NOMO-1 treated with DMSO at 0.1 percent for 48 hours (cell line): ENCODE results near the gene CFAP299.
"Not testable (repeated sequence)": the region's sequence is repeated elsewhere in the genome, so short reads cannot be mapped to it uniquely, and the experiment has no call there.

ENCODE experiments used
- DNase-seq: peaks from one replicate; lab custom pipeline; 2025; ENCODE audit not compliant: unreplicated experiment; lab: John Stamatoyannopoulos, UW

CFAP299 gene

DNA sequence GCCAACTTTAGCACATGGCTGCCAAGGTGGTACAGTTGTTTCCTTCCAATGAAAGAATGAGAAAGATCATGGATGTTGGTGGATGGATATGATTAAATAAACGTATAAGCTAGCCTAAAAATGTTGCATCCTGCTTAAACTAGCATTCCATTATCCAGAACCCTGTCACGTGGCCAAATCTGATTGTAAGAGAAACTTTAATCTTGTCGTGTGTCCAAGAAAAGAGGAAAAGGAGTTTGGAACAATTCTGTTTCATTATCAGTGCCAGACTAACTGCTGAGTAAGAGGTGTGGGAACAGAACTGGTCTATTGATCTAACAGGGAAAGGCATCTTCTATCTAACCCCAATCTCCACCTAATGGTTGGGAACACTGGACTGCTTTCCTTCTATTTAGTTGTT is 369.8 kb downstream of the CFAP299 start:
- DNase-seq = no peak

DNA sequence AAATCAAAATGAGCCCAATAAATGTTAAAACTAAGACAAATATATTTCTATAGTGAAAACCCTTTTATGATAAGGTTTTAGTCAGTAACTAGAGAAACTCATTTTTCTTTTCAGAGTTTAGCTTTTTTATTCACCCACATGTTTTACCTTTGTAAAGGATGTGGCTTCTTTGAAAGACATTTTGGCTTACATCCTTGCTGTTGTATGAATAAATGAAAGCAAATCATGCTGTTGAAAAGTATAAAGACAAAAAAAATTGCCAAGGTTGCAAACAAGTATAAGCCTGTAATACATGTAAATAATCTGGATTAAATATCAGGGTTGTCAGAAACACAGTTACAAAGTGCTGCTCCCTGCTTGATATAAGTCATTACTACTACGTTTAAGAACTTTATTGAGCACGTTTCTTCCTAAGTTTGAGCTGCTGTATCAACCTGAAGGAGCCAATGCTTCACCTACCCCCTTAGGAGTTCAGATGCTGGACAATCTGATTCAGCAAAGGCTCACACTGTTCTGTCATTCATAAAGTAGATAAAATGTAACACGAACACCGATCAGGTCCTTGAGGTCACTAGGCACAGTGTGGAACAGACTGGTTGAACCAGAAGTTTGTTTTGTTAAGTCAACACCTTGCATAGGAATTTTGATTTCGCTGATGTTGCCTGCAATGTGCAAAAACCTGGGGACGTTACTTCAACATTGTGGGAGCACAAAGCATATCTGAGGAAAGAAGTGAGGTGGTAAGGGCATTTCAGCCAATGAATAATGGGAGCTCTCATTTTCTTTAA is 373.7 kb downstream of the CFAP299 start:
- DNase-seq = no peak

DNA sequence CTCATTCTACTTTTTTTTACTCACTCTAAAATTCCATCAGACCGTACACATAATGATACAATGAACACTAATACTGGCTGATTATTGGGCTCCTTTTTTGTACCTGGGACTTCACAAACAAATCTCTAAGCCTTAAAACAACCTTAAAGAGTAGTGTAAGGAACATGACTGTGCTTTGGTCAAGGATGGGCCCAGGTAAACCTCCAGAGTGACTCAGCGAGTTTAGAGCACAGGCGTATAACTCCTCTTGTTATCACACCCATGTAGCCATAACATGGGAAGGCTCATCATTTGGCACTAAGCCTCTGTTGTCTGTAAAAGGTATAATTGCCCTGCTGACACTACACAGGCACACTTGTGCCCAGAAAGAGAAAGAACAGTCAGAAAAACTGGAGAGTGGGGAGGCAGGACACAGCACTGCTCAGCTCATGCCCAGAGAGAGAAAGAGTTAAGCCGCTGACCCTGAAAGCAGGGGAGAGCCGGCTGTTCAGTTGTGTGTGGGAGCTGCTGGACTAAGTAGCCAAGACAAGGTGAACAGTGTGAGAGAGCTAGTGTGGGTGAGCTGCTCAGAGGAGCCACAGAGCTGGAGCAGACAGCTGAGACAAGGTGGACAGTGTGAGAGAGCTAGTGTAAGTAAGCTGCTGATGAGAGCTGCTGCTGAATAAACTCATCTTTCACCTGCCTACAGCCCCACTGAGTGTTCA is 375.4 kb downstream of the CFAP299 start:
- DNase-seq = no peak

DNA sequence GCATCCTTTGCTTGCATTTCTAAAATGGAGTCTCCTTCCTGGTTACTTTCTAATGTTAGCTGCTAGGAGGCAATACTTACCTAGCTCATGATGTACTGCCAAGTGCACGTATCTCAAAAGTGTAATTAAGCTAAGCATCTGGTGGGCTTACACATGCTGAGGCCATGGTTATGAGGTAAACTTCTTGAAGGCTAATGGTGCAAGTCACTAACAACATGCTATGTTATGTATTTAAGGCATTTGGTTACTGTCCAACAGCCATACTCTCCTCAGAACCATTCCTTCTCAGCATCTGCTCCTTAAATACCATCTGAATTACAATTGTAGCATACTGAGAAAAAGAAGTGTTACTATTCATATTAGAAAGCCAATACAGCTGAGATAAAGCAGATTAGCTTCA is 376.4 kb downstream of the CFAP299 start:
- no peak for DNase-seq

DNA sequence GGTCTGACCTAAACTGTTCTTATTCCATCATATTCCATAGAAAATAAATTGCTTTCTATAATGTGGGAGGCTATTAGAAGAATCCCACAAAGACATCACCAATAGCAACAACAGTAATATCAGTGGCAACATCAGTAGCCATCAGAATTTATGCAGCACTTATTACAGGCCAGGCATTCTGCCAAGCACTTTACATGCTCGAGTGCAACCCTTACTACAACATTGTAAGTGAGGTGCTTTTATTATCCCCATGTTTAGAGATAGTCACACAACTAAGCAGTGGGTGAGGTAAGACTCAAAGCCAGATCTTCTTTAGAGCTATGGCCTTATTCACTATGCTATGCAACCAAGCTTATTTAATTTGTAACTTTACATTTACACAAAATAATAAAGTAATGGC is 377.9 kb downstream of the CFAP299 start:
- DNase-seq = no peak

DNA sequence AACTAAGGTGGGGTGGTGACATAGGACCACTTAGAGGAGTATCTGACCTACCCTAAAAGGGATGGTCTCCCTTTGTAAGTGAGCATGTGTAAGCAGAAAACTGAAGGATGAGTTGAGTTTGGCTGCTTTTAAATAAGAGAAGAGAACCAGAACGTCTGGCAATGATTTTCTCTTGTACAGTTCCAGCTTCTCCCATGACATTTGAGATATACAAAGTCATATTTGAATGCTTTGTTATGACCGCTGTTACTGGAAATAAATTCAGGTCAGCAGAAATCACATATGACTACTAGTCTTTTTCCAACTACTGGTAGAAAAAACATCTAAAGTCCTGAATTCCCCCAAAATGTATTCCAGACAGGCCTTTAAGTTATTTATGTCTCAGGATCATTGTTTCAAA is 381.7 kb downstream of the CFAP299 start:
- DNase-seq = no peak

DNA sequence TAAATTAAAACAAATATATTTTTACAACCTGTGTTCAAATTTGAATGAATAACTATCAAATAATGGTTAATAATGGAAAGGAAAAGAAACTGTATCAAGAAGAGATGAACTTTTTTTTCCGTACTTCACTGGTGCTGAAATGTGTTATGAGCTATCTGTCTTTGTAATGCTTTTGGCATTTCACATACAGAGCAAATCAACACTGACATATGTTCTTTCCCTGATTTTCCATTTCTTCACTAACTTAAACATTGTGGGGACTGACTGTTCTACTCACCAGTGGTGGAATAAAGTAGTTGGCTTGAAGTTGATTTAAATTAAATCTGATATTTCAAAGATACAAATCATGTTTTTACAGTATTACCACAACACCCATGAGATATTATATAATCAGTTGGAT is 390.9 kb downstream of the CFAP299 start:
- no peak for DNase-seq

DNA sequence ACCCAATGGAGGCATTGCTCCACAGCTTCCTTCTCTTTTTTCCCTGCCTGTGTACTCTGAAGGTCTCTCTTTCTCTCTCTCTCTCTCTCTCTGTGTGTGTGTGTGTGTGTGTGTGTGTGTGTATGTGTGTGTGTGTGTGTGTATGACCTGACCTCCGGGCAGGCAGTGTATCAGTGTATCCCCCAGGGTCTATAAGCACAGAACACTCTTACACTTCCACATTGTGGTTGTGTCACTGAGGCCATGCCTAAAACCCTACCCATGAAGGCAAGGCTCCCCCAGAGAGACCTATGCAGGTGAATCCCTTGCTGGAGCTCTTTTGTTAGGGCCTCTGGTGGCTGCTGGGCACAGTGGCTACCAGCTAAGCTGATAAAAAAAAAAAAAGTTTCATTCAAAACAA is 394.6 kb downstream of the CFAP299 start:
- DNase-seq = no peak

DNA sequence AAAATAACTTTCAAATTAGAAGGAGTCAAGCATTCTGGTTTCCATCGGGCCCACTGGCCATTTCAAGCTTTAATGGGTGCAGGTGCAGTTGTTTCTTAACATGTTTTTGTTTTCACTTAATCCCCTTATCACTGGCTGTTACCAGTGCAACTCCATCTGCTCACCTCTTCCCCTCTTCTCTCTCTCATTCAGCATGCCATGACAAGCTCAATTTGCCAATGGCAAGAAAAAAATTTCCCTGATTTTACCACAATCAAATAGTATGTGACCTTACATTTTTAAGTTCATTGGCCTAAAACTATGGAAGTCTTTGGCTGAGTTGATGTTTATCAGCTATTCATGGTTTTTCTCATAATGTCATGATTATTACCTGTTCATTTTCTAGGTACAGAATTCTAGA is 395.9 kb downstream of the CFAP299 start:
- no peak for DNase-seq

DNA sequence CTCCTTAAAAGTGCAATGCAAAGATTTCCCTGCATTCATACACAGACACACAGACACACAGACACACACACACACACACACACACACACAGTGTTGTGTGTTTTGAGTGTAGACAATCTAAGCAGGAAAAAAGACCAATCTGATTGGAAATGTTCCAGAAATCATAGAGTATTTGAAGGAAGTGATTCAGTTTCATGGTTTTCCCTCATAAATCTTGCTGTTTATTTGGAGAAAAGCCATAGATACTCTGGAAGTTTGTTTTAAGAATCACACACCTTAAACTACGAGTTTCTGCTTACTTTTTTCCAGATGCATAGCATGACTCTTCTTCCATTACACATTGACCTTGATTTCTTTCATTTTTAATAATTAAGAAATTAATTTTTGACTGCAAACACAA is 396.5 kb downstream of the CFAP299 start:
- DNase-seq = no peak

DNA sequence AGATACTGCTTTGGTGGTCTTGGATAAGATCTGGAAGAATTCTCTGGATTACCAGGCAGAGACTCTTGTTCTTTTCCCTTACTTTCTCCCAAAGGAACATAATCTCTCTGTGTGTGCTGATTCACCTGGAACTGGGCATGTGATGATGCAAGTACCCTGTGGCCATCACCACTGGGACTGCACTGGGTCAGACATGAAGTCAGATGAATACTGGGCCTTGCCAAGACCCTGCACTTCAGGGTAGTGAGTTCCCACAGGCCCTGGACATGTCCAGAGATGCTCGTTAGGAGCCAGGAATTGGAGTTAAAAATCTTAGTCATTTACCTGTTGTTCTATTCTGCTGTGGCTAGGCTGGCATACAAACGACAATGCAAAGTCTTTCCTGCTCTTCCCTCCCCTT is 404.8 kb downstream of the CFAP299 start:
- no peak for DNase-seq

DNA sequence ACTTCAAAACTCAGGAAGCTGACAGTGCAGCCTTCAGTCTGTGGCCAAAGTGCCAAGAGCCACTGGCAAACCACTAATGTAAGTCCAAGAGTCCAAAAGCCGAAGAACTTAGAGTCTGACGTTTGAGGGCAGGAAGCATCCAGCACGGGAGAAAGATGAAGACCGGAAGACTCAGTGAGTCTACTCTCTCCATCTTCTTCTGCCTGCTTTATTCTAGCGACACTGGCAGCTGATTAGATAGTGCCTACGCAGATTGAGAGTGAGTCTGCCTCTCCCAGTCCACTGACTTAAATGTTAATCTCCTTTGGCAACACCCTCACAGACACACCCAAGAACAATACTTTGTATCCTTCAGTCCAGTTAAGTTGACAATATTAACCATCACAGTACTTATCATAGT is 414.0 kb downstream of the CFAP299 start:
- DNase-seq = not testable (repeated sequence)

DNA sequence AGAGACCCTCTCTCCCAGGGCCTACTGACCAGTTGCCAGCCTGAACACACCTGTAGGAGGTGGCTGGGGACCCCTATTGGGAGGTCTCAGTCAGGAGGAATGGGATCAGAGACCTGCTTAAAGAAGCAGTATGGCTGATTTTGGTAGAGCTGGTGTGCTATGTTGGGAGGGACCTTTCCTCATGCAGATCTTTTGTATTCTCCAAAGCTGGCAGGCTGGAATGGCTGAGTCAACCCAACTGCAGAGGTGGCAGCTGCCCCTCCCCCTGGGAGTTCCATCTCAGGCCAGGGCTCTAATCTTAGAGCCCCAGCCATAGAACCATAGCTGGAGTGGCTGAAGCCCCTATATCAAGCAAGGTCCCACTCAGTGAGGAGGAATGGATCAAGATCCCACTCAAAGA is 415.7 kb downstream of the CFAP299 start:
- DNase-seq = no peak

DNA sequence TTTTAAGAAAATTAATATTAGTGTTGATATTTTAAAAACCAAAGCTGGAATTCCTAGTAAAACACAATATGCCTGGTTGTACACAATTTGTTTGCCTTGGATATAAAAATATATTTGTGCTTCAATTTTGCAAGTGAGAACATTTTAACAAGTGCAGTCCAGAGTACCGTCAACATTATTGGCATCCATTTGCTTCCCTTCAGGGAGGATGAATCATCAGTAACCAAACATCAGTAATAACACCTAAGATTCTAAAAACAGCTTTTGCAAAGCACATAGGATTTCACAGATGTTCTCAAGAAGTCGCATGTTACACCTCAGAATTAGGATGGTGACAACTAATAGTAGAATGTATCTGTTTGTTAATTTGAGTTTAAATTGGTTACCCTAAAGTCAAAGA is 432.4 kb downstream of the CFAP299 start:
- no peak for DNase-seq

DNA sequence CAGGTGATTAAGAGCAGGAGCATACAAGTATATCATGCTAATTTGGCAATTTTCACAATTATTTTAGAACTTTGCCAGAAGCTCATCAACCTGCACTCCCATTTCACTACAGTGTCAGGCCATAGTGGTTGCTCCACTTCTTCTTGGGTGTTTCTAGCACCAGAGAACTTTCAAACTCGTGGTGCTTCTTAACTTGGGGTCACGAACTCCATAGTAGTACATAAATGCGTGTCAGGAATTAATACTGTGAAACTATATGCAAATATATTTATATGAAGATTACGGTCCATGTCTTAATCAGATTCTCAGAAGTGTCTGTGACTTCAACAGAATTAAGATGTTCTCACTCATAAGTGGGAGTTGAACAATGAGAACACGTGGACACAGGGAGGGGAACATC is 440.6 kb downstream of the CFAP299 start:
- DNase-seq = no peak

DNA sequence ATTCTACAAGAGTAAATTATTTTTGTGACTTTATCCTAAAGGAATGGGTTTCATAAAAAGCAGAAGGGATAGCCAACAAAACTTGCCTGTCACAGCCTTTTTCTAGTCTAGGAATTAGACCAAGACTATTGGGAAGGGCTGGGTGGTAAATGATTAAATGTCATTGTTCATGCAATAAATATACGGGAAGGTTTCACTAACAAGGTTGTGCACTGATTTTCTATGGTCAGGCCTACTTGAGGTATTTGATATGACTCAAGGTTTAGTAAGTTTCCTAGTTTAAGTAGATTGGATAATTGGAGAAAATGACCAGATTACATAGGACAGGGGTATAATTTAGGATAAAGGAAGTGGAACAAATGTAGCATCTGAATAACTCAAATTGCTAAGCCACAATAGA is 445.9 kb downstream of the CFAP299 start:
- DNase-seq = no peak

DNA sequence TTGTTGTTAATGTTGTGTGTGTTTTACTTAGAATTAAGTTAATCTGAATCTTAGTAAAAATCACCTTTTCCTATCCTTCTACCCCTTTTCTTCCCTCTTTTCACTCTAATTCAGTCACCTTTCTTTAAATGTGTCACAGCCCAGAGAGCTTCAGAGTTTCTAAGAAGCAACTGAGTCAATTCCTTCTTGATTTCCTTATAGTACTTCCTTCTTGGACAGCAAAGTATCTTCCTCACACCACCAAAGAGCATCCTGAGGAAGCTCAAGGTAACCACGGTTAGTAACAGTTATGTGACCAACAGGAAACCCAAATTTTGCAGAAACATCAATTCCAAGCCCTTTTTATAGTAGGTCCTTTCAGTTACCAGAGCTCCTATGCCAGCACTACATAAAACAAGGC is 451.8 kb downstream of the CFAP299 start:
- DNase-seq = no peak

DNA sequence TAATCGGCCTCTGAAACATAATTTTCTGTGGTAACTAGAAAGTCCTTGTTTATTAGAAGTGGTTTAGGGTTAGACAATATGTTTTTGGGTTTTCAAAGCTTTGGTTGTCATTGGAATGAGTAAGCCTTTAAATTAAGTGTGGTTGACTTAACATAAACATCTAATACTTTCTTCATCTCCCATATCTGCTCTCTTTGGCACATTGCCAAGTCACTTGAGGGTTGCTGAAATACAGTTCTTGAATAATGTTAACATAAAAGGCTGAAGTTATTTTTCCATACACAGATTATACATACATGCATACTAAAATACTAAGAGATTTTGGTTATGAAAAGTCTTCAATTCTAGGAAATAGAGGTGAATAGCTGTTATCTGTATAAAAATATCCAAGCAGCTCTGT is 453.3 kb downstream of the CFAP299 start:
- no peak for DNase-seq

DNA sequence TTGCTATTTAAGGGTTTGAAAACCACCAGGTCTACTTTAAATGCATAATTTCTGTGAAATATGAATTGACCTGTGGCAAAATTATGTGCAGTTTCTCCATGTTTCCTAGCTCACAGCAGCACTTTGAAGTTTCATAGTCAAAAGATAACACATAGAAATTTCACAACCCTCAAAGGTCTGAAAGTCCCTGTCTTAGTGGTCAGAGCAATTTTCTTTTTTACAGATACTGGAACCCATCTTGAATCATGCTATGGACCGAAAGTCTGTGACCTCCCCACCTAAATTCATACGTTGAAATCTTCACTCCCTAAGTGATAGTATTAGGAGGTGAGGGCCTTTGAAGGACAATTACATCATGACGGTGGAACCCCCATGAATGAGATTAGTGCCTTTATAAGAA is 454.6 kb downstream of the CFAP299 start:
- DNase-seq = no peak

DNA sequence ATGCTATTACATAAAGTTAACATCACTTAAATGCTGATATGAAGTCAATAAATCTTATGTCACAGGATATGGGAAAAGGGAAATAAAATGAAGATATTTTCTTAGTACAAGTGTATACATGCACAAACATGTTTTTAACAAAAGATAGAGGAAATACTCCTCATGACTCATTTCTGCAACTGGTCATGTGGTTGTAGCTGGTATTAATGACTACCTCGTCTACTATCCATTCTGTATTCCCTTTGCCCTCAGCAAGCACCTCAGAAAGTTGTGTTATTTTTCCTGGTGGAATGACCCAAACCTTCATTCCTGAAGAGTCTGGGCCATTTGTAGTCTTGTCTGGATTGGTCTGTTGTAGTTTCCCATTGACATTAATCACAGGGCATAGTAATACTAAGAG is 458.1 kb downstream of the CFAP299 start:
- not testable (repeated sequence) for DNase-seq

DNA sequence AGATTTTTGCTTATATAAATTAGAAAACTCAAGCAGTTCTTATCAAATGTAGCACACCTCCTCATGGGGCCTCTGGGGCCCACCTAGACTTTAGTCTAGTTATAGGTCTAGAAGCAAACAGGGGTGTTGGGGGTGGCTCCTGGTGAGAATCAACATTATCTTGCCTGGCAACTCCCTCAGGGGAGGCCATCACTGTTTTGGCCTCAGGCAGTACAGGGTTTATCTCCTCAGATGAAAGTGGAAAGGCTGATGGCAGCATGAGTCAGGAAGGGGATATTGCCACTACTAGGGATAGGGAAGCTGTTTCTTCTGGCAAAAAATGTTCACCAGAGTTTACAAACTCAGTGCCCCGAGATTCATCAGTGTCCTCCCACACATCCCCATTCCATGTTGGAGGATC is 462.6 kb downstream of the CFAP299 start:
- no peak for DNase-seq

DNA sequence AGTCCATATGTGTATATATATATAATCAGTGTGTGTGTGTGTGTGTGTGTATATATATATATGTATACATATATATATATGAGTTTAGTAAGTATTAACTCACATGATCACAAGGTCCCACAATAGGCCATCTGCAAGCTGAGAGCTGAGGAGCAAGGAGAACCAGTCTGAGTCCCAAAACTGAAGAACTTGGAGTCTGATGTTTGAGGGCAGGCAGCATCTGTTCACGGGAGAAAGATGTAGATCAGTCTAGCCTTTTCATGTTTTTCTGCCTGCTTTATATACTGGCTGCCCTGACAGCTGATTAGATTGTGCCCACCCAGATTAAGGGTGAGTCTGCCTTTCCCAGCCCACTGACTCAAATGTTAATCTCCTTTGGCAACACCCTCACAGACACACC is 465.2 kb downstream of the CFAP299 start:
- DNase-seq = peak; percentile 46

DNA sequence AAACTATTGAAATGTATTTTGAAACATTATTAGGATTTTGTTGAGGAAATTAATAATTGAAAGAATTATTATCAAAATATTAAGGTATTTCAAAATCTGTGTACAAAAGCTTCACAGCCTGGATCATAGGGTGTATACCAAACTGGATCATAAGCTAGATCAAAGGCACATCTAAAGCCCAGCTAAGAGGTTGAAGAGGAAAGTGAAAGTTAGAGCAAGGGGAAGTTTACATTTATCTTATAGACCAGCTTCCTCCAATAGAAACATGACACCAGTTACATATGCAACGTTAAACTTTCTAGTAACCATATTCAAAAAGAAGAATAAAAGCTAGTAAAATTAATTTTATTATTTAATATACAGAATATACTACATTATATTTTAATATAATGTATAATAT is 467.8 kb downstream of the CFAP299 start:
- DNase-seq = peak; percentile 13
